ENCODE measurements around the gene FDX1. TPM values are rescaled to one million over a fixed set of nuclear protein-coding genes. Genes with fewer than 3 reads are reported as not detected.

The FDX1 gene
- total RNA-seq, 1 experiment from 2014 or later: 13.6 TPM

GRCh38 chr11:110471371-110471770, 41.6 kb downstream of the FDX1 start:
- Histone ChIP-seq H3K9me3 (ENCODE audit: control insufficient read depth, insufficient read depth, low read depth, low read length) (no peaks in the 10 kb centered on the region), H3K4me1 (ENCODE audit: control insufficient read depth, insufficient read depth, low read length) (no peaks in the 10 kb centered on the region), H3K27me3 (ENCODE audit: control insufficient read depth, insufficient read depth, low read length) (no peaks in the 10 kb centered on the region), H3K36me3 (ENCODE audit: control insufficient read depth, insufficient read depth, low read length) (no peaks in the 10 kb centered on the region), H3K27ac (ENCODE audit: low read length) (no peak overlapping the region), H3K4me3 (ENCODE audit: low read depth in 2 of 2, low read length in 2 of 2) (no peak overlapping the region)
- no TSS peak for BruUV-seq (replicated peaks)
- in situ Hi-C loops (cut with HindIII; ENCODE audit: low pct_unique_long_range_greater_than_20kb, low sequenced_read_pairs) (no loop called here), intact Hi-C loops (cut with micrococcal nuclease; ENCODE audit: unreplicated experiment) (no loop called here)
- CTCF ChIA-PET: no interaction called here
- POLR2A ChIA-PET: no interaction called here
- DNase-seq (ENCODE audit: low read depth, low spot score) (no peak), ATAC-seq (no peak)
- TF ChIP-seq, protein P1, sequence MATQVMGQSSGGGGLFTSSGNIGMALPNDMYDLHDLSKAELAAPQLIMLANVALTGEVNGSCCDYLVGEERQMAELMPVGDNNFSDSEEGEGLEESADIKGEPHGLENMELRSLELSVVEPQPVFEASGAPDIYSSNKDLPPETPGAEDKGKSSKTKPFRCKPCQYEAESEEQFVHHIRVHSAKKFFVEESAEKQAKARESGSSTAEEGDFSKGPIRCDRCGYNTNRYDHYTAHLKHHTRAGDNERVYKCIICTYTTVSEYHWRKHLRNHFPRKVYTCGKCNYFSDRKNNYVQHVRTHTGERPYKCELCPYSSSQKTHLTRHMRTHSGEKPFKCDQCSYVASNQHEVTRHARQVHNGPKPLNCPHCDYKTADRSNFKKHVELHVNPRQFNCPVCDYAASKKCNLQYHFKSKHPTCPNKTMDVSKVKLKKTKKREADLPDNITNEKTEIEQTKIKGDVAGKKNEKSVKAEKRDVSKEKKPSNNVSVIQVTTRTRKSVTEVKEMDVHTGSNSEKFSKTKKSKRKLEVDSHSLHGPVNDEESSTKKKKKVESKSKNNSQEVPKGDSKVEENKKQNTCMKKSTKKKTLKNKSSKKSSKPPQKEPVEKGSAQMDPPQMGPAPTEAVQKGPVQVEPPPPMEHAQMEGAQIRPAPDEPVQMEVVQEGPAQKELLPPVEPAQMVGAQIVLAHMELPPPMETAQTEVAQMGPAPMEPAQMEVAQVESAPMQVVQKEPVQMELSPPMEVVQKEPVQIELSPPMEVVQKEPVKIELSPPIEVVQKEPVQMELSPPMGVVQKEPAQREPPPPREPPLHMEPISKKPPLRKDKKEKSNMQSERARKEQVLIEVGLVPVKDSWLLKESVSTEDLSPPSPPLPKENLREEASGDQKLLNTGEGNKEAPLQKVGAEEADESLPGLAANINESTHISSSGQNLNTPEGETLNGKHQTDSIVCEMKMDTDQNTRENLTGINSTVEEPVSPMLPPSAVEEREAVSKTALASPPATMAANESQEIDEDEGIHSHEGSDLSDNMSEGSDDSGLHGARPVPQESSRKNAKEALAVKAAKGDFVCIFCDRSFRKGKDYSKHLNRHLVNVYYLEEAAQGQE (IDR thresholded peaks at IDR 0.05; ENCODE audit: insufficient read depth in 1 of 2, low read depth in 2 of 2, low read length in 1 of 2): no peak
- TF ChIP-seq, protein P2, sequence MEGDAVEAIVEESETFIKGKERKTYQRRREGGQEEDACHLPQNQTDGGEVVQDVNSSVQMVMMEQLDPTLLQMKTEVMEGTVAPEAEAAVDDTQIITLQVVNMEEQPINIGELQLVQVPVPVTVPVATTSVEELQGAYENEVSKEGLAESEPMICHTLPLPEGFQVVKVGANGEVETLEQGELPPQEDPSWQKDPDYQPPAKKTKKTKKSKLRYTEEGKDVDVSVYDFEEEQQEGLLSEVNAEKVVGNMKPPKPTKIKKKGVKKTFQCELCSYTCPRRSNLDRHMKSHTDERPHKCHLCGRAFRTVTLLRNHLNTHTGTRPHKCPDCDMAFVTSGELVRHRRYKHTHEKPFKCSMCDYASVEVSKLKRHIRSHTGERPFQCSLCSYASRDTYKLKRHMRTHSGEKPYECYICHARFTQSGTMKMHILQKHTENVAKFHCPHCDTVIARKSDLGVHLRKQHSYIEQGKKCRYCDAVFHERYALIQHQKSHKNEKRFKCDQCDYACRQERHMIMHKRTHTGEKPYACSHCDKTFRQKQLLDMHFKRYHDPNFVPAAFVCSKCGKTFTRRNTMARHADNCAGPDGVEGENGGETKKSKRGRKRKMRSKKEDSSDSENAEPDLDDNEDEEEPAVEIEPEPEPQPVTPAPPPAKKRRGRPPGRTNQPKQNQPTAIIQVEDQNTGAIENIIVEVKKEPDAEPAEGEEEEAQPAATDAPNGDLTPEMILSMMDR (IDR thresholded peaks at IDR 0.05): no peak
- no peak for TF ChIP-seq POLR2AphosphoS5 (IDR thresholded peaks at IDR 0.05; ENCODE audit: low read depth, low read length)
- no peak for TF ChIP-seq TCF7L2 (IDR thresholded peaks at IDR 0.05; ENCODE audit: low read depth, low read length)
- TF ChIP-seq SIN3A (IDR thresholded peaks at IDR 0.05; ENCODE audit: borderline replicate concordance, insufficient read depth, low read depth, low read length): no peak

GRCh38 chr11:110472858-110473257, 43.1 kb downstream of the FDX1 start:
- no peak overlapping the region for H3K4me3 ChIP-seq (ENCODE audit: low read depth in 2 of 2, low read length in 2 of 2)
- TF ChIP-seq, protein P2 (IDR thresholded peaks at IDR 0.05): no peak
- TF ChIP-seq TCF7L2 (IDR thresholded peaks at IDR 0.05; ENCODE audit: low read depth, low read length) (no peak), POLR2AphosphoS5 (IDR thresholded peaks at IDR 0.05; ENCODE audit: low read depth, low read length) (no peak), SIN3A (IDR thresholded peaks at IDR 0.05; ENCODE audit: borderline replicate concordance, insufficient read depth, low read depth, low read length) (no peak)
- TF ChIP-seq, protein P1 (IDR thresholded peaks at IDR 0.05; ENCODE audit: insufficient read depth in 1 of 2, low read depth in 2 of 2, low read length in 1 of 2): no peak
- H3K9me3 ChIP-seq (ENCODE audit: control insufficient read depth, insufficient read depth, low read depth, low read length): no peaks in the 10 kb centered on the region
- H3K4me1 ChIP-seq (ENCODE audit: control insufficient read depth, insufficient read depth, low read length): no peaks in the 10 kb centered on the region
- ATAC-seq: no peak
- no peaks in the 10 kb centered on the region for H3K36me3 ChIP-seq (ENCODE audit: control insufficient read depth, insufficient read depth, low read length)
- in situ Hi-C loops (cut with HindIII; ENCODE audit: low pct_unique_long_range_greater_than_20kb, low sequenced_read_pairs) (no loop called here), intact Hi-C loops (cut with micrococcal nuclease; ENCODE audit: unreplicated experiment) (no loop called here)
- no peak for DNase-seq (ENCODE audit: low read depth, low spot score)
- no peaks in the 10 kb centered on the region for H3K27me3 ChIP-seq (ENCODE audit: control insufficient read depth, insufficient read depth, low read length)
- BruUV-seq (replicated peaks): no TSS peak
- CTCF ChIA-PET: no interaction called here
- H3K27ac ChIP-seq (ENCODE audit: low read length): no peak overlapping the region
- POLR2A ChIA-PET: no interaction called here

All from Panc1 (cell line).